Measurements from ENCODE around the gene CYP1A2. TPM values are rescaled to one million over a fixed set of nuclear protein-coding genes. Genes with fewer than 3 reads are reported as not detected.

The CYP1A2 gene
- total and polyA plus RNA-seq, 2 experiments from 2014 or later, result not detected

DNA sequence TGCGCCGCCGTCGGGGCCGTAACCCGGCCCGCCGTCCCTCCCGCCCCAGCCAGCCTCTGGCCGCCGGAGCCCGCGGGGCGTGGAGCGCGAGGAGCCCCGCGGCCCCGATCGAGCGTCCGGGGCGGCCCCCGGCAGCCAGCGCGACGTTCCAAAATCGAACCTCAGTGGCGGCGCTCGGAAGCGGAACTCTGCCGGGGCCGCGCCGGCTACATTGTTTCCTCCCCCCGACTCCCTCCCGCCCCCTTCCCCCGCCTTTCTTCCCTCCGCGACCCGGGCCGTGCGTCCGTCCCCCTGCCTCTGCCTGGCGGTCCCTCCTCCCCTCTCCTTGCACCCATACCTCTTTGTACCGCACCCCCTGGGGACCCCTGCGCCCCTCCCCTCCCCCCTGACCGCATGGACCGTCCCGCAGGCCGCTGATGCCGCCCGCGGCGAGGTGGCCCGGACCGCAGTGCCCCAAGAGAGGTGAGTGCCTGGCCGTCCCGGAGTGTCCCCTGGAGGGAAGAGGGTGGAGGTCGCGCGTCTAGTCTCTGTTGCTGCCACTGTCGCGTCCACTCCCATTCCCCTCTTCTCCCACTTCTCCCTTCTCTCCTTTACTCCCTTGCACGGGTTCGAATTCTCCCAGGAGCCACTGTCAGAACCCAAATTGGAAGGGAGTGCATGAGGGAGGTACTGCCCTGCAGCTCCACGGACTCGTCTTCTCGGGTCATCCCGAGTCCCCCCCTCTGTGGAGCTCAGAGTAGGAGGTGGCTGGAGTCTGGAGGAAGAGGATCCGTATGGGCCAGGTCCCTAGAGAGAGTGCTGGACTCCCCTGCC is 33.8 kb downstream of the CYP1A2 start:
- Histone ChIP-seq H3K79me2 (ENCODE audit: insufficient read depth) (peaks cover 52% of the 10 kb centered on the region), H3K4me3 (peak overlapping the region; percentile 87), H3K9me3 (ENCODE audit: low read depth) (no peaks in the 10 kb centered on the region), H4K20me1 (ENCODE audit: insufficient read depth) (no peaks in the 10 kb centered on the region; the same call in 1 of the 2 replicates), H3K4me2 (ENCODE audit: unreplicated experiment) (peak overlapping the region; percentile 91), H3F3A (ENCODE audit: insufficient read depth) (no peaks in the 10 kb centered on the region), H3K4me1 (ENCODE audit: insufficient read depth) (peaks cover 29% of the 10 kb centered on the region), H2AFZ (peak overlapping the region; percentile 72), H3K27me3 (replicated peaks; ENCODE audit: insufficient read depth) (no peaks in the 10 kb centered on the region), H3K9ac (peak overlapping the region; percentile 78), H3K9me2 (ENCODE audit: insufficient read depth) (no peaks in the 10 kb centered on the region), H3K36me3 (ENCODE audit: low read depth) (no peaks in the 10 kb centered on the region), H3K27ac (no peak overlapping the region)
- DNase-seq, result peak; percentile 55
- WGBS, 2 experiments (ENCODE audit: low coverage in 1 of 2, low lambda C conversion rate in 2 of 2, missing lambda C conversion rate in 2 of 2), result 1 to 3% methylated on average over 26 to 63 of the region's 72 CpGs
- TF ChIP-seq EZH2phosphoT487 (IDR thresholded peaks at IDR 0.05; ENCODE audit: insufficient read depth, low read depth) (no peak), EZH2 (IDR thresholded peaks at IDR 0.05; ENCODE audit: insufficient read depth, poor library complexity, severe bottlenecking) (no peak)
- in situ Hi-C loops (cut with MboI), result no loop called here

DNA sequence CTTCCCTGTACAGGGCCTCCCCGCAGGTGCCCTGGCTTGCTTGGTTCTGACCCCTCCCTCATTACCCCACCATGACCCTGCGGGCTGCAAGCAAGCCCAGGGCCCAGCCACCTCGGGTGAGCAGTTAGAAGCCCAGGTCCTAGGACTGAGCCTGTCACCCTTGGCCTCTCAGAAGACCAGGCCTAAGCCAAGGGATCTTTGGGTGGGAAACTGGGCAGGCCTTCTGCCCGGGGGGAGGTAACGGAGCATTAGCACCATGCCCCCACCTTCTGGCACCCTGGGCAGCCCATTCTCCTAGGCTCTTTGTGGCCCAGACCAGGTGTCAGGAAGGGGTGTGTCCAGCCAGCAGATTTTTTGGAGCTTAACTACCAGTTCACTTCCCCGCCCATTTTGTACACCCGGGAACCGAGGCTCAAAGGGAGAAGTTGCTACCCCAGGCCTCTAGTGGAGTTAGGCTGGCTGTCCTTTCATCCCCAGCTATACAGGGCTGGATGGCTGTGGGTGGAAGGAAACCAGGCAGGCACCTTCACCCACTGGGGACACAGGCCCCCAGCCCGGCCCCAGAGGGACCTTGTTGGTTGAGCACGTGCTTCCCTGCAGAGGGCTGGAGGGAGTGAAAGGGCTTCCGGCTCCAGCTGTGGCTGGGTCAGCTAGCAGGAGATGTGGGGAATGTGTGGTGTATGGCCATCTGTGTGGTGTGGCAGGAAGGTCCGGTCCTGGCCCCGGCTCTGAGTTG is 34.6 kb downstream of the CYP1A2 start:
- Histone ChIP-seq H2AFZ (peak overlapping the region; percentile 72; the same call in 1 of the 2 replicates), H3K4me1 (ENCODE audit: insufficient read depth) (peaks cover 31% of the 10 kb centered on the region), H3K27me3 (replicated peaks; ENCODE audit: insufficient read depth) (no peaks in the 10 kb centered on the region), H3K4me2 (ENCODE audit: unreplicated experiment) (peak overlapping the region; percentile 91), H3K9me3 (ENCODE audit: low read depth) (no peaks in the 10 kb centered on the region), H3K9me2 (ENCODE audit: insufficient read depth) (no peaks in the 10 kb centered on the region), H3K36me3 (ENCODE audit: low read depth) (no peaks in the 10 kb centered on the region), H3F3A (ENCODE audit: insufficient read depth) (no peaks in the 10 kb centered on the region), H3K27ac (no peak overlapping the region), H3K9ac (peak overlapping the region; percentile 78), H3K4me3 (peak overlapping the region; percentile 87), H4K20me1 (ENCODE audit: insufficient read depth) (no peaks in the 10 kb centered on the region; the same call in 1 of the 2 replicates), H3K79me2 (ENCODE audit: insufficient read depth) (peaks cover 59% of the 10 kb centered on the region)
- TF ChIP-seq EZH2phosphoT487 (IDR thresholded peaks at IDR 0.05; ENCODE audit: insufficient read depth, low read depth) (no peak), EZH2 (IDR thresholded peaks at IDR 0.05; ENCODE audit: insufficient read depth, poor library complexity, severe bottlenecking) (no peak)
- in situ Hi-C loops (cut with MboI), result no loop called here
- DNase-seq, result peak; percentile 49
- WGBS, 2 experiments (ENCODE audit: low coverage in 1 of 2, low lambda C conversion rate in 2 of 2, missing lambda C conversion rate in 2 of 2), result 7 to 12% methylated on average over 12 to 13 of the region's 13 CpGs

DNA sequence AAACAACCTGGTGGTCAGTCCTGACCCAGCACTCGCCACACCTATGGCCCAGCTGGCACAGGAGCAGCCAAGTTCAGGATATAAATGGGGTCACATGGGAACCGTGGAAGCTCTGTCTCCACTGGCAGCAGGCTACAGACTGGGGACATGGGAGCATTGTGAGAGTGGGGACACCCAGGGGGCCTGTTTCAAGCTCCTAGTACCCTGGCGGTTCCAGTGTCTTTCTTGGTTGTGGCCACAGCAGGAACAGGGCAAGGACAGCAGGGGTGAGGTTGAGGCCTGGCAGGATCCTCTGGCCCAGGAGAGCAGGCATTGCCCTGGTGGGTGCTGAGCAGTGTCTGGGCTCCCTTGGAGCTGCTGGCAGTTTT is 35.1 kb downstream of the CYP1A2 start:
- H3K27me3 ChIP-seq (replicated peaks; ENCODE audit: insufficient read depth), result no peaks in the 10 kb centered on the region
- peaks cover 65% of the 10 kb centered on the region for H3K79me2 ChIP-seq (ENCODE audit: insufficient read depth)
- TF ChIP-seq EZH2 (IDR thresholded peaks at IDR 0.05; ENCODE audit: insufficient read depth, poor library complexity, severe bottlenecking) (no peak), EZH2phosphoT487 (IDR thresholded peaks at IDR 0.05; ENCODE audit: insufficient read depth, low read depth) (no peak)
- peaks cover 31% of the 10 kb centered on the region for H3K4me1 ChIP-seq (ENCODE audit: insufficient read depth)
- H3K4me3 ChIP-seq, result peak overlapping the region; percentile 87
- no peaks in the 10 kb centered on the region; the same call in 1 of the 2 replicates for H4K20me1 ChIP-seq (ENCODE audit: insufficient read depth)
- H3K9ac ChIP-seq, result peak overlapping the region; percentile 78
- no peaks in the 10 kb centered on the region for H3F3A ChIP-seq (ENCODE audit: insufficient read depth)
- H3K36me3 ChIP-seq (ENCODE audit: low read depth), result no peaks in the 10 kb centered on the region
- in situ Hi-C loops (cut with MboI), result no loop called here
- no peak for DNase-seq
- H3K27ac ChIP-seq, result no peak overlapping the region
- no peaks in the 10 kb centered on the region for H3K9me2 ChIP-seq (ENCODE audit: insufficient read depth)
- no peaks in the 10 kb centered on the region for H3K9me3 ChIP-seq (ENCODE audit: low read depth)
- WGBS, 2 experiments (ENCODE audit: low coverage in 1 of 2, low lambda C conversion rate in 2 of 2, missing lambda C conversion rate in 2 of 2), result 43 to 48% methylated on average over 3 of the region's 3 CpGs
- H2AFZ ChIP-seq, result peak overlapping the region; percentile 21; the same call in 1 of the 2 replicates
- peak overlapping the region; percentile 91 for H3K4me2 ChIP-seq (ENCODE audit: unreplicated experiment)

DNA sequence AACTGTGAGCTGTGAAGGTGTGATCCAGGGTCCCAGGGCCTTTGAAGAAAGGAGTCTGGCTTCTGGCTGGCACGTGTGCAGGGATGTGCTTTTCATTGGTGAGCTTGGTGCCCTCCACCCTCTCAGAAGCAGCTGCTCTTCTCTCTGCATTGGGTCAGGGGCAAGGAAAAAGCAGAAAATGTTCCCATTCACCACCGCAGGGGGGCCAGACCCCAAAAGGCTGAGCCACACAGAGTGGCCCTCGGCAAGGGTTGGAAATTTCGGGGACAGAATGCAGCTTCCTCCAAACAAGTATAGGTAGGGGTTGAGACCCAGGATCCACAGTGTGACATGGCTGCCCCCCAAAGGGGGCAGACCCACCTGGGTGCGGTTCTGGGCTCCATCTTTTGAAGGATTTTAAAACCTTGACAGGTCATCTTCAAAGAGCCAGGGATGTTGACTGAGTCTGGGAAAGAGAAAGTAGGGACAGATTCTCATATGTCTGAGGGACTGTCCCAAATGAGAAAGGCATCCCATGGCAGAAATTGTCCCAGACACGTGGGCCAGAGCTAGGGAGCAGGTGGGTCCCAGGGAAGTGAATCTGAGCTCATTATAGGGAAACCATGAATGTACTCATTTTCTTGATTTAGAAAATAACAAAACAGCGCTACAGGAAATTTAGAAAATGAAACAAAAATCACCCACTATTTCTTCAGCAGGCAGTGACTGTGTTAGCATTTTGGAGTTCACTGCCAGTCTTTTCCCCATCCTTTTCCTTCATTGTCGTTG is 36.0 kb downstream of the CYP1A2 start:
- H3F3A ChIP-seq (ENCODE audit: insufficient read depth), result no peaks in the 10 kb centered on the region
- in situ Hi-C loops (cut with MboI), result no loop called here
- H3K4me3 ChIP-seq, result no peak overlapping the region
- H3K27me3 ChIP-seq (replicated peaks; ENCODE audit: insufficient read depth), result no peaks in the 10 kb centered on the region
- no peak overlapping the region for H2AFZ ChIP-seq
- DNase-seq, result no peak
- peaks cover 31% of the 10 kb centered on the region for H3K4me1 ChIP-seq (ENCODE audit: insufficient read depth)
- H3K4me2 ChIP-seq (ENCODE audit: unreplicated experiment), result peak overlapping the region; percentile 91
- peaks cover 73% of the 10 kb centered on the region for H3K79me2 ChIP-seq (ENCODE audit: insufficient read depth)
- H3K36me3 ChIP-seq (ENCODE audit: low read depth), result no peaks in the 10 kb centered on the region
- no peaks in the 10 kb centered on the region for H3K9me3 ChIP-seq (ENCODE audit: low read depth)
- no peak overlapping the region for H3K27ac ChIP-seq
- H3K9me2 ChIP-seq (ENCODE audit: insufficient read depth), result no peaks in the 10 kb centered on the region
- no peaks in the 10 kb centered on the region; the same call in 1 of the 2 replicates for H4K20me1 ChIP-seq (ENCODE audit: insufficient read depth)
- WGBS, 2 experiments (ENCODE audit: low coverage in 1 of 2, low lambda C conversion rate in 2 of 2, missing lambda C conversion rate in 2 of 2), result 78 to 84% methylated on average over 7 to 8 of the region's 8 CpGs
- no peak for TF ChIP-seq EZH2phosphoT487 (IDR thresholded peaks at IDR 0.05; ENCODE audit: insufficient read depth, low read depth)
- no peak for TF ChIP-seq EZH2 (IDR thresholded peaks at IDR 0.05; ENCODE audit: insufficient read depth, poor library complexity, severe bottlenecking)
- no peak overlapping the region; the same call in 1 of the 2 replicates for H3K9ac ChIP-seq

All from GM23248 (cell line).